ENCODE results near the gene UAP1L1. TPM values are rescaled to one million over a fixed set of nuclear protein-coding genes. Genes with fewer than 3 reads are reported as not detected.

The UAP1L1 gene
- total RNA-seq, 4 donors from 2014 or later = 9.3 to 15.7 (median 12.4) TPM

DNA sequence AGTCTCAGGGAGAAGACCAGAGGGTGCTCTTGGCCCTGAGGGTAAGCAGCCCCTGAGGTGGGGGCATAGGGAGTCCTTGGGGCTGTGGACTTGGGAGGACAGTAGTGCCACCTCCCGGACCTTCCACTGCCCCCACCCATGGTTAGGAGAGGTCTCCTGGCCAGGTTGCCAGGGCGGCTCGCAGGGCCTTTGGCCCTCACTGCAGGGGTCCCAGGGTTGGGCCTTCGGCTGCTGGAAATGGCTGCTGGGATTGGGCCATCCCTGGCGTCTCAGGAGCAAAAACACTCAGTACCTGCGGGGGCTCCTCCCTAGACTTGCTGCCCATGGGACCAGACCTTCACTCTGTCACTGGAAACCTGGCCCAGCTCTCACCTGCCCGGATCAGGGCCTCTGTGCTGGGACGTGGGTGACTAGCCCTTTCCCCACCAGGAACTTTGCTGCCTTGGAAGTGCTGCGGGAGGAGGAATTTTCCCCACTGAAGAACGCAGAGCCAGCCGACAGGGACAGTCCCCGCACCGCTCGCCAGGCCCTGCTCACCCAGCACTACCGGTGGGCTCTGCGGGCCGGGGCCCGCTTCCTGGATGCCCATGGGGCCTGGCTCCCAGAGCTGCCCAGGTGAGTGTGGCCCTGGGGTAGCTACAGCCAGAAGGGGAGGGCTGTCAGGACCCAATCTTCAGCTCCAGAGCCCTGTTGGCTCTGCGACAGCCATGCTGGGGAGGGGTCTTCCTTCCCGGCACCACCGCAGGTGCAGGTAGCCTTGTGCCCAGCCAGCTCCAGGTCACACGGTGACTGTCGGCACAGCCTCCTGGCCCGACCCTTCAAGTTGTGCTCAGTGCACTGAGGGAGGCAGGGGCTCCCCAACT, 3.2 kb downstream of the UAP1L1 start:
- Histone ChIP-seq H3K27me3 (no peaks in the 10 kb centered on the region), H3K27ac (no peak overlapping the region), H3K36me3 (peaks cover 19 to 20% of the 10 kb centered on the region in 2 donors), H3K4me3 (replicated peaks in 1 of 3) (no peak overlapping the region), H3K4me1 (peaks cover 16 to 30% of the 10 kb centered on the region in 2 donors), H3K9me3 (no peaks in the 10 kb centered on the region)
- no peak for DNase-seq
- intact Hi-C loops (cut with DNase I) = no loop called here
- 96% methylated on average over 10 to 14 of the region's 24 CpGs for WGBS, 2 donors
- TF ChIP-seq CTCF (IDR thresholded peaks at IDR 0.05) (no peak), POLR2A (IDR thresholded peaks at IDR 0.05) (no peak)

DNA sequence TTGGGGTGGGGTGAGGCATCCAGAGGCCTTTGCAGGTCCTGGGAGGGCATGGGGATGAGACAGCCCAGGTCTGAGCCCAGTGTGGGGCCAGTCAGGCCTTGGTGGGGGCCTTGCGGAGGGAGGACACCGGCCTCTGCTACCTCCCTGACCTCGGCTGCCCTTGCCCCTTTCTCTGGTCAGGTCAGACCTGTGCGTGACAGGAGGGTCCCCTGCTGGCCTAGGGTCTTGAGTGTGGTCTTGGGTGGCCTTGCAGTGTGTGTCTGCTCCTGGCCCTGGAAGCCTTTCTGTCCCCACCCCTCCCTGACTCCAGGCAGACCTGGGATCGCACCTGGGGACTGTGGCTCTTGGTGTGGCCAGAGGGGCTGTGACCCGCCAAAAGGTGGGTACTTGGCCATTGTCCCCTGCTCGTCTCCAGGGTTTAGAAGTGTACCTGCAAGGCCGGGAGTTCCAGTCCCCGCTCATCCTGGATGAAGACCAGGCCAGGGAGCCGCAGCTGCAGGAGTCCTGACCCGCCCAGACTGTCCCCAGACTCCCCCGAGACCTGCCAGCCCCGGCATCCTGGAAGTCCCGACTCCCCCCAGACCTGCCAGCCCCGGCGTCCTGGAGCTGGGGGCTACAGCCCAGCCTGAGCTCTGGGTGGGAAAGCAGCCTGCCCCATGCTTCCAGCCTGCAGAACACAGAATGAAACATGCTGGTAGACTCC, 5.1 kb downstream of the UAP1L1 start:
- intact Hi-C loops (cut with DNase I) = no loop called here
- WGBS, 2 donors = 93% methylated on average over 8 to 11 of the region's 16 CpGs
- no peaks in the 10 kb centered on the region for H3K9me3 ChIP-seq
- H3K27me3 ChIP-seq = no peaks in the 10 kb centered on the region
- TF ChIP-seq POLR2A (IDR thresholded peaks at IDR 0.05) (no peak), CTCF (IDR thresholded peaks at IDR 0.05) (no peak)
- peaks cover 20 to 32% of the 10 kb centered on the region in 2 donors for H3K4me1 ChIP-seq
- H3K36me3 ChIP-seq = peaks cover 19 to 20% of the 10 kb centered on the region in 2 donors
- no peak for DNase-seq
- no peak overlapping the region for H3K4me3 ChIP-seq (replicated peaks in 1 of 3)
- no peak overlapping the region for H3K27ac ChIP-seq

- H3K36me3 ChIP-seq = peaks cover 19 to 20% of the 10 kb centered on the region in 2 donors
- no peak overlapping the region for H3K27ac ChIP-seq
- no peak for DNase-seq
- TF ChIP-seq CTCF (IDR thresholded peaks at IDR 0.05) (no peak), POLR2A (IDR thresholded peaks at IDR 0.05) (no peak)
- no peaks in the 10 kb centered on the region for H3K27me3 ChIP-seq
- intact Hi-C loops (cut with DNase I) = no loop called here
- 90 to 92% methylated on average over 6 to 8 of the region's 8 CpGs for WGBS, 2 donors
- H3K9me3 ChIP-seq = no peaks in the 10 kb centered on the region
- H3K4me3 ChIP-seq (replicated peaks in 1 of 3) = no peak overlapping the region
- H3K4me1 ChIP-seq = peaks cover 22 to 36% of the 10 kb centered on the region in 2 donors
These were observed 5.6 kb downstream of the UAP1L1 start for GRCh38 chr9:137082925-137083290.

DNA sequence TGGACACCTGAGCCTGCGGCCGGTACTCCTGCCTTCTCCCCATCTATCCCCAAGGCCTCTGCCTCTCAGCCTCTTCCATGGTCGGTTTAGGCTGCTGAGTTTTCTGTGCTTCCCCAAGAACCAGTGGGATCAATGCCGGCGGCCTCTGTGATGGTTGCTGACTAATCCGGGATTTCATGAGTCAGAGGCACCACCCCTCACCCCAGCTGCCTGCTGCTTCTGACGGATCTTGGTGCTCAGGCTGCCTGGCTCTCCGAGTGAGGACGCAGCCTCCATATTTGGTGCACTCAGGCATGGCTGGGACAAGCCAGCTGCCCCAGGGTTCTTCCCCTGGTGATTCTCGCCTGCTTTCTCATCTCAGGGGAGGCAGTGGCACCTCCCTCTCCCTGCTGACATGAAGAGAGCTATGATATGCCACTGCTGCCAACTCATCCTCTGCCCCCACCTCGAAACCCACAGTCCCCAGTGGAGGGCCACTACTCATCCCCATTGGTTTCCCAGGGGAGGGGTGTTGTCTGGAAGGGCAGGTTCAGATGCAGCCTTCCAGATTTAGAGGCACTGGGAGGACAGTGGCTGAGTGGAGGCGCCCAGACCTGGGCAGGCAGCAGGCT, 6.2 kb downstream of the UAP1L1 start:
- no peak for DNase-seq
- H3K9me3 ChIP-seq = no peaks in the 10 kb centered on the region
- no peak overlapping the region for H3K4me3 ChIP-seq (replicated peaks in 1 of 3)
- H3K36me3 ChIP-seq = peaks cover 19 to 20% of the 10 kb centered on the region in 2 donors
- WGBS, 2 donors = 84 to 85% methylated on average over 9 to 12 of the region's 12 CpGs
- peaks cover 17 to 31% of the 10 kb centered on the region in 2 donors for H3K4me1 ChIP-seq
- intact Hi-C loops (cut with DNase I) = no loop called here
- no peaks in the 10 kb centered on the region for H3K27me3 ChIP-seq
- TF ChIP-seq POLR2A (IDR thresholded peaks at IDR 0.05) (no peak), CTCF (IDR thresholded peaks at IDR 0.05) (no peak)
- H3K27ac ChIP-seq = peak overlapping the region in 1 of 3 donors; percentile 32
